GM12878 (cell line): ENCODE results near the gene DGKQ.

Source experiments
- BRCA1 ChIP-seq: IDR thresholded peaks from 2 replicates; pipeline ENCODE4 v1.6.1; 2011; ENCODE audit warnings: low read depth, low read length, improper control_type of control experiment
- CEBPZ ChIP-seq: fragments of 150-350 bp; IDR thresholded peaks from 2 replicates; pipeline ENCODE4 v1.6.1; 2016; ENCODE audit warnings: low read depth, low read length
- CTCF ChIP-seq, 3 experiments: IDR thresholded peaks in 2 of 3; conservative IDR thresholded peaks in 1 of 3; 2 replicates each; pipeline ENCODE4 v1.5.1; 2011; ENCODE audit warnings: low read depth in 3 of 3, low read length in 3 of 3, mild to moderate bottlenecking in 3 of 3, control low read depth in 2 of 3, moderate library complexity in 2 of 3, inconsistent platforms in 1 of 3, mixed read lengths in 1 of 3; ENCODE audit not compliant: control insufficient read depth in 2 of 3, insufficient read depth in 1 of 3; ENCODE audit errors: extremely low read depth in 1 of 3
- GABPA ChIP-seq: IDR thresholded peaks from 2 replicates; pipeline ENCODE4 v1.6.1; 2014; ENCODE audit warnings: antibody characterized with exemption, low read depth, mild to moderate bottlenecking, inconsistent platforms
- HDAC2 ChIP-seq: fragments of 200-600 bp; sonication (generic); IDR thresholded peaks from 2 replicates; pipeline ENCODE4 v1.6.1; 2017
- IKZF1 ChIP-seq: fragments of 450-650 bp; conservative IDR thresholded peaks from 2 replicates; pipeline ENCODE4 v1.6.1; 2017; ENCODE audit warnings: antibody characterized with exemption, mild to moderate bottlenecking
- POLR2A ChIP-seq: IDR thresholded peaks from 2 replicates; pipeline ENCODE4 v1.6.1; 2011; ENCODE audit warnings: low read depth, mild to moderate bottlenecking, low read length
- POLR2AphosphoS5 ChIP-seq: IDR thresholded peaks from 2 replicates; pipeline ENCODE4 v1.6.1; 2011; ENCODE audit warnings: mild to moderate bottlenecking, low read length, inconsistent platforms
- SIX5 ChIP-seq: IDR thresholded peaks from 2 replicates; pipeline ENCODE4 v1.6.1; 2011; ENCODE audit warnings: mild to moderate bottlenecking, low read depth, low read length, moderate library complexity; ENCODE audit not compliant: severe bottlenecking
- TCF7 ChIP-seq: IDR thresholded peaks from 2 replicates; pipeline ENCODE4 v1.6.1; 2014; ENCODE audit warnings: antibody characterized with exemption, borderline replicate concordance

- TF ChIP-seq POLR2AphosphoS5 (no peak), GABPA (no peak), IKZF1 (no peak), HDAC2 (no peak), CEBPZ (no peak), CTCF (IDR thresholded peaks at IDR 0.05 in 2 of 3, conservative IDR thresholded peaks at IDR 0.05 in 1 of 3; ENCODE audit: control insufficient read depth in 2 of 3, extremely low read depth in 1 of 3, insufficient read depth in 1 of 3, low read depth in 3 of 3, low read length in 3 of 3) (no peak), TCF7 (no peak), SIX5 (no peak), BRCA1 (no peak), POLR2A (no peak)
Measured at GRCh38 chr4:1002131-1002630, 28.8 kb upstream of the DGKQ start.
